GM21515 (cell line): Measurements from ENCODE around the gene TJP3.

ENCODE experiments used
- ATAC-seq: cut with Tn5 transposase; IDR thresholded peaks from one replicate; pipeline ENCODE4 v1.9.1; 2021; ENCODE audit not compliant: unreplicated experiment

Gene TJP3

DNA sequence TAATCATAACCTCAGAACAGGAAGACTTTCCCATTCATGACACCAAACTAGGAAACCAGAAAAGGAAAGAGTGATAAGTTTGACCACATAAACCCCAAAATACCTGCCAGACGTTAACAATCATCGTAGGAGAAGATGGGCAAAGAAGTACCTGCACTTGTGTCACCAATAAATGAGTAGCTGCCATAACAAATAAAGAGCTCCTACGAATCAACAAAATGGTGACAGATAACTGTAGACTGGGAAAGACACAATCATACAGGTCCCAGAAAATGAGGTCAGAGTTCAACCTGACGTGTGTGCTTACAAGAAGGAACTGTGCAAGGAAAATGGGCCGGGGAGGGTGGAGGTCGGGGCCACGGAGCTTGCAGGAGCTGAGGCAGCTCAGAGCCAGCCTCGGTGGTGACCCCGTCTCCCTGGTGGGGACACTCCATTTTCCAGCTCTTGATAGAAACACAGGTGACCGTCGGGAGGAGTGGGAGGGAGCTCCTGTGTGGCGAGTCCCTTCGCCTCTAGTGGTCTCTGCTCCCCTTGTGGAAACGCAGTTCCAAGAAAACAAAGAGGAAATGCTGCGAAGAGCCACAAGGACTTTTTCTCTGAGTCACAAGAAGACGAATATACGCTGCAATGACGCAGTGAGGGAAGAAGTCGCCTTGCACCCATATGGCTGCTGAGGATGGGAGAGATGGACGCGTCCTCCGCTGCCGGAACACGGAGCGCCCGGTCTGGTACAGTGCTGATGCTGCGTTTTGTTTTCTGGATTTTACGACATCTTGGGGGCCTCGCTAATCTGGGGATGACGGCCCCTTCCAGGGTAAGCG lies 17.4 kb upstream of the TJP3 start:
- no peak for ATAC-seq

DNA sequence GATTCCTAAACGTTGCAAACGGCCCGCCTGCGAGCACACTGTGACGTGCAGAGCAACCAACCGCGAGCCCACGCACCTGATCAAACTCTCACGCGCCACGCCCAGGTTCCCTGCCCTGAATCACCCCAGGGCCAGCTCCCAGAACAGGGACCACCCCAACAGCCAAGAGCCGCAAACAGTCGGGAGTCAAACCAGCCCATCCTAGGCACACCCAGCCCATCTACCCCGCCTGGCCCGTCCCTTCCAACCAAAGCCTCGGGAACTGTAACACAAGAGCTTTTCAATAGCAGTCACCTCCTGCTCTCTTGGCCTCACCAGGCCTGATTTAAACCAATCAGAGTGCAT lies 16.8 kb upstream of the TJP3 start:
- no peak for ATAC-seq

DNA sequence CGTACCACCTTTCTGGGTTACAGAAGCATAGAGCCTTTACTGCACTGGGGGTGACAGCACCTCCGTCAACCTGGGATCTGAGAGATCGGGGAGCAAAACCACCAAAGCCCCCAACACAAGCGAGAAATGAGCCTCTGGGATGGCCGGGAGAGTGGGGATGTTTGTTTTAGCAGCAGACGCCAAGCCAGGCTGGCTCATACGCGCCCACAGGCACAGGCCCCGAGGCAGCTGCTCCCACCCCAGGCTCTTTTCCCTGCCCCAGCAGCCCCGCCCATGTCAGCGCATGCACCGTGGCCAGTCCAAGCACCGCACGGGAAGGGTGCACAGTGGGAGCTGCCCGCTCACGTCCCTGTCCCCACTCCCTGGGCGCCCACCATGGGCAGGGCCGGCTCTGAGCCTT lies 16.5 kb upstream of the TJP3 start:
- ATAC-seq, result no peak

DNA sequence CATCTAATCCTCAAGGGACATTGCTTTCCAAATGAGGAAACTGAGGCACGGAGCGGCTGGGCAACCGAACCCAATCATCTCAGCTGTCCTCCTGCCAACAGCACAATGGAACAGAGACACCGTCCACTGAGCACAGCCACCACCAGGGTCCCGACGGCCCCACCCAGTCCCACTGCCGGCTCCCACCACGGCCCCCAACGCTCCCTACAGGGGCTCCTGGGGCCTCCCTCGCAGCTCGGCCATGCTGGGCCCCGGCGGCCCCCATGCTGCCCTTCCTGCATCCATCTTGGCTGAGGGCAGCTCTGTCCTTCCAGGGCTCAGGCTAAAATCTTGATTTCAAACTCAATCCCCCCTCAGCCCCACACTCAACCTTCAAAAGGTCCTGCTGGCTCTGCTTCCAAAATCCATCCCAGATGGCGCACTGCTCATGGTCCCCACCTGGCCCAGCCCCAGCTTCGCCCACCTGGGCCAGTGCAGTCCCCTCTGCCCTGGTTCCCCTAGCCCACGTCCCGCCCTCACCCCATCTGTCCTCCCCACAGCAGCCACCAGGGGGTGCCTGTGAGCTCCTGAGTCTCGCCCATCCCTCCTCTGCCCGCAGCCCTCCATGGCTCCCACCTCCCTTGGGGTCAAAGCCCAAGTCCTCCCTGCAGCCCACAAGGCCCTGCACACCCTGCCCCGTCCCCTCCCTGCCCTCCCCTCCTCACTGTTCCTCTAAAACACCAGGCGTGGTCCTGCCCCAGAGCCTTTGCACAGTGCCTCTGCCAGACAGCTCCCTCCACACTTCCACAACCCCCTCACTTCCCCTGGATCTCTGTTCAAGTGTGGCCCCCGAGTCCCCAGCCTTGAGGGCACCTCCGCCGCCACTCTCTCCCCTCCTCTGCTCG lies 15.8 kb upstream of the TJP3 start:
- no peak for ATAC-seq

DNA sequence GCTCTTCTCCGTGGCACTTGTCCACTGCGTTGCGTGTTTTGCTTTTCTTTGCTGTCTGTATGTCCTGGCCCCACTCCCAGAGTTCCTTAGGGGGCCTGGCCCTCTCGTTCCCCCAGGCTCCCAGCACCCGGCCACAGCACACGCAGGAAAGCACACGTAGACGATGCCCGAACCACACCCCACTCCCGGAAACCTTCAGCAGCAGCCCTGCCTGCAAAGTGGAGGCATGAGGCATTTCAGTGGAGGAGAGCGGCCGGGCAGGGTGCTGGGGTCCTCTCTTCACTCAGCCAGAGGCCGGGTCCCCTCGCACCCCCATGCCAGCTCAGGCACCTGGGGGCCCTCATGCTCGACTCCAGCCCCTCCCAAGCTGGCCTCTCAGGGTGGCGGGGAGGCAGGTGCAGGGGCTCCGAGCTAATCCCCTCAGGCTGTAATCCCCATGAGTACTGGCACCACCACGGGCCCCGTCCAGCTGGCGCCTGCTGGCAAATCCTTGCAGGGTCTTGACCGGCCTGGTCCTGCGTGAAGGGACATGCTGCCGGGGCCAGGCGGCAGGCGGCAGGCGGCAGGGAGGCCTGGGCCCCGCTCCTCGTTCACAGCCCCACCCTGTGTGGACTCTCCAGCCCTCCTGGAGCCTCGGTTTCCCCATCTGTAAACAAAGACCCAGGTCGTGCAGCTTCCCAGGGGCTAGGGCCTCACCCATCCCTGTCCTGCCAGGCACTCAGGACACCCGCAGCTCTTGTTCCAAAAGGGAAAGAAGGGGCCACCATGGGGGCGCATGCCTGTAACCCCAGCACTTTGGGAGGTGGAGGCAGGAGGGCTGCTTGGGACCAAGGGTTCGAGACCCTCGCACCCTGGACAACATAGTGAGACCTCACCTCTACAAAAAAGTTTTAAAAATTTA lies 14.9 kb upstream of the TJP3 start:
- ATAC-seq, result no peak

DNA sequence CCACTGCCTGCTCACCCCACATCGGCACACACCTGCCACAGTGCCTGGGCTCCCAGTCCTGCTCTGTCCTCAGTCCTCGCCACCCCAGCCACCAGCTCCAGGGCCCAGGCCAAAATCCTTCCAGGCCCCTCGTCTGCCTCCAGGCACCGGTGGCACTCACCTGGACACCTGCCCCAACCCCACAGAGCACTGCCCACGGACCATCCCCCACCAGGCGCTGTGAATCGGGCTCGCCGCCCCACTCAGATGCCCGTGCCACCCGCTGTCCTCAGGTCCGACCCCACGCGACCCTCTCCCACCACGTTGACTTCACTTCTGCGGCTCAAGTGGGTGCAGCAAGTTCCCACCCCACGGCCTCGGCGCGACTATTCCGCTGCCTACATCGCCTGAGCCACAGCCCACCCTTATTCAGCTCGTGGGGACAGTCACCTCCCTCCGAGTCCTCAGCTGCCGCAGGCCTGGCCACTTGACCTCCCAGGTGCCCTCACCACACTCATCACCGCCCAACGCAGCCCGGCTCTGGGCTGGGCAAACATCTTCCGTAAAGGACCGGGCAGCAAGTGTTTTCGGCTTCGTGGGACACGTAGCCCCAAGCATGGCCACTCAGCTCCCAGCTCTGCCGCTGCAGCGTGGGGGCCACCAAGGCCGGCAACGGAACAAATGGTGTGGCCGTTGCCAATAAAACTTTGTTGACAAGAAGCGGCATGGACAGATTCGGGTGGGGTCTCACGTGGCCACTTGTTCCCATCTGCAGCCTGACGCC lies 13.6 kb upstream of the TJP3 start:
- no peak for ATAC-seq

DNA sequence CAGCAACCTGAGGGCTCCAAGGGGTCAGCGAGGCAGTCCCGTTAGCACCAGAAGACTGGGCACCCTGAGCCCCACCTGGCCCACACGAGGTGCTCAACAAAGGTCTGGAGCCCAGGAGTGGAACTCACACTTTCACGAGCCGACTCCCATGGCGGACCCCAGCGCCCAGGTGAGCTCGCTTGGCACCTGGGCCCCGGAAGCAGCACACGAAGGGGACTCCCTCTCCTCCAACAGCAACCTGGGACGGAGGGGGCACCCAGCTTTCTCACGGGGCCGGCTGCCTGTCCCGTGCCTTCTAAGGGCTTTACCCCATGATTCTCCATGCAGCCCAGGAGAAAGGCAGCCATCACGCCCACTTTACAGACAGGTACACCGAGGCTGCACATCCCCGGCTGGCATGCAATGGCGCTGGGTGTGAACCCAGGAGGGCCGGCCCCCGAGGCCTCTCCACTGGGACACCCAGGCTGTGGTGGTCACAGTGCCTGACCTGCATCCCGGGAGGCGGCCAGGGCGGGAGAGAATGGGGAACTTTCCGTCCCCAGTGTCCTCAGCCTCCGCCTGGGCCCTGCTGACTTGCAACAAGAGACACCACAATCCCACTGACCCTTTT lies 13.0 kb upstream of the TJP3 start:
- no peak for ATAC-seq

DNA sequence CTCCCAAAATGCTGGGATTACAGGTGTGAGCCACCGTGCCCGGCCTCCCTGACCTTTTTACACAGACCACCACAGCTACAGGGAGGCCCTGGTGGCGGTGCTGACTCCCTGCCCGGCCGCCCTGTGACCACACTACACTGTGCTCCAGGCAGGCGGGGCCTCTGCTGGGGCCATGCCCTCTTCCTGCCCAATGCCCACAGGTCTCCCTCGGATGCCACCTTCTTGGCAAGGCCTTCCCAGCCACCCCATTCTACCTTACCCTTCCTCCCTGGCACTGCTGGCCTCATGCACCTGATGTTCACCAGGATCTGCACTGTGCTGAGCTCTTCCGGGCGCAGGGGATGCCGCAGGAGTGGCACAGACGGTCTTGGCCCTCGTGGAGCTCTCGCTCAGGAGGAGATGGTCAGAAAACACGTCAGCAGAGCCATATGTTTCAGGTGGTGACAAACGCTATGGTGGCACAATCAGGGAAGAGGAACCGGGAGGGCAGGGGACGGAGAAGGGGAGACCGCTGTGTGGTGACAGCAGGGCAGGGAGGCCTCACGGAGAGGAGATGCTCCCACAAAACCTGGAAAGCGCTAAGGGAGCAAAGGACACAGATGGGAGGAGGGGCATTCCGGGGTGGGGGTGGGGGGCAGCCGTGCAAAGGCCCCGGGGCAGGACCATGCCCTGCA lies 12.1 kb upstream of the TJP3 start:
- no peak for ATAC-seq

DNA sequence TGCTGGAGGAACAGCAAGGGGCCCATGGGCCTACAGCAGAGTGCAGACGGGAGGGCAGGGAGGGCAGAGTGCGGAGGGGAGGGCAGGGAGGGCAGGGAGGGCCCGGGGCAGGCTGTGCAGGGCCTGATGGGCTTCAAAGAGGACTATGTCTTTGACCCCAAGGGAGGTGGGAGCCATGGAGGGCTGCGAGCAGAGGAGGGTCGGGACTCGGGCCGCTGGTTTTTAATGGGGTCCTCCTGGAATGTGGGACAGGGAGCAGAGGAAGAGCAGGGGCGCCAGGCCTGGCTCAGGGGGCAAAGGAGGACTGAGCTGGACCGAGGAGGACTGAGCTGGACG lies 11.6 kb upstream of the TJP3 start:
- ATAC-seq, result no peak

DNA sequence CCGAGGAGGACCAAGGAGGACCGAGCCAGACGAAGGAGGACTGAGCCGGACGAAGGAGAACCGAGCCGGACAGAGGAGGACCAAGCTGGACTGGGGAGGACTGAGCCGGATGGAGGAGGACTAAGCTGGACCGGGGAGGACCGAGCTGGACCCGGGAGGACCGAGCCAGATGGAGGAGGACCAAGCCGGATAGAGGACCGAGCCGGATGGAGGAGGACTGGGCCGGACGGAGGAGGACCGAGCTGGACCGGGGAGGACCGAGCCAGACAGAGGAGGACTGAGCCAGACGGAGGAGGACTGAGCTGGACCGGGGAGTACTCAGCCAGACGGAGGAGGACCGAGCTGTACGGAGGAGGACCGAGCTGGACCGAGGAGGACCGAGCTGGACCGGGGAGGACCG lies 11.1 kb upstream of the TJP3 start:
- ATAC-seq, result no peak

DNA sequence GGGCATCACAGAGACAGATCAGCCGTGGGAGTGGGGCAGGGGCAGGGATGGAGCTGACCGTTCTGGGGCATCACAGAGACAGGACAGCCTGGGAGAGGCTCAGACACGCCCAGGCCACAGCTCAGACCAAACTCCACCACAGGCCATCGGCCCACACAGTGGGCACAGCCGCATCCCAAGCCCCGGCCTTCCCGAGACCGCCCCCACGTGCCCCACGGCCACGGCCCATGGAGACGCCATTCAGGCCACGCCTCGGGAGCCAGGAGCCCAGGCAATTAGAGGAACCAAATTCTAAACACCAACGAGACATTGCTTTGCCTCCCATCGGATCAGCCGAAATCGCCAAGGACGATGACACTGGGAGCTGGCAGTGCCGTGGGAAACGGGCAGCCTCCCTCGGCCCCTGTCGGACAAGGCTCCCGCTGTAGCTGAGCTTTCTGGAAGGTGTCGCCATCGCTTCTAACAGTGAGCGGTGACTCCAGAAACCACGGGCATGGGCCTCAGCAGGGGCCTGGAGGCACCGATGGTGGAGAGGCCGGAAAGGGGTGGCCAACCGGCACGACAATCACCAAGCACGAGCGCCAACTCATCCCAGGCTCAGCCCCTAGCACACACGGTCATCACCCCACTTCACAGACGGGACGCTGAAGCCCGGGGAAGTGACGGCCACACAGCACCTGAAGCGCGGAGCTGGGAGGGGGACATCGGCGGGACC lies 10.4 kb upstream of the TJP3 start:
- no peak for ATAC-seq

DNA sequence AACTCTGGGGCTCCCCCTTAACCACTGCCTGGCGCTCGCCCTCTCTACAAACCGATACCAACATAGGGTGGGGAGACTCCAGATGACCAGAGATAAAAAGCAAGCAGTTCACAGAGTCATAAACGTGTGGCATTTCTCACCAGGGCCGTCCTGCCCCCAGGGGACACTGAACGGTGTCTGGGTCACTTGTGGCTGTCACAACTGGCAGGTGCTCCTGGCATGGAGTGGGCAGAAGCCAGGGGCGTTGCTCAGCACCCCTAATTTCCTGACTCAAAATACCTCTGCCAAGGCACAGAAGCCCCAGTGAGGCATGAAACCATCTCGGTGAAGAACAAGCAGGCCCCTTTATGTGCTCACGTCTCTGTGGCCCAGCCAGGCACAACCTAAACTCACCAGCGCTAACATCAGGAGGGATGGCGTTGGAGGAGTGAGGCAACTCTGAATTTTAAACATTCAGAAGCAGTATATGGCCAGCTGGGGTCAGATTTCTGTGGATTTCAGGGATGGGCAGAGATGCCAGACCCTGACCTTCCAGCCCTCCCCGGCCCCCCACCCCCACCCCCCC lies 9.7 kb upstream of the TJP3 start:
- ATAC-seq, result no peak

DNA sequence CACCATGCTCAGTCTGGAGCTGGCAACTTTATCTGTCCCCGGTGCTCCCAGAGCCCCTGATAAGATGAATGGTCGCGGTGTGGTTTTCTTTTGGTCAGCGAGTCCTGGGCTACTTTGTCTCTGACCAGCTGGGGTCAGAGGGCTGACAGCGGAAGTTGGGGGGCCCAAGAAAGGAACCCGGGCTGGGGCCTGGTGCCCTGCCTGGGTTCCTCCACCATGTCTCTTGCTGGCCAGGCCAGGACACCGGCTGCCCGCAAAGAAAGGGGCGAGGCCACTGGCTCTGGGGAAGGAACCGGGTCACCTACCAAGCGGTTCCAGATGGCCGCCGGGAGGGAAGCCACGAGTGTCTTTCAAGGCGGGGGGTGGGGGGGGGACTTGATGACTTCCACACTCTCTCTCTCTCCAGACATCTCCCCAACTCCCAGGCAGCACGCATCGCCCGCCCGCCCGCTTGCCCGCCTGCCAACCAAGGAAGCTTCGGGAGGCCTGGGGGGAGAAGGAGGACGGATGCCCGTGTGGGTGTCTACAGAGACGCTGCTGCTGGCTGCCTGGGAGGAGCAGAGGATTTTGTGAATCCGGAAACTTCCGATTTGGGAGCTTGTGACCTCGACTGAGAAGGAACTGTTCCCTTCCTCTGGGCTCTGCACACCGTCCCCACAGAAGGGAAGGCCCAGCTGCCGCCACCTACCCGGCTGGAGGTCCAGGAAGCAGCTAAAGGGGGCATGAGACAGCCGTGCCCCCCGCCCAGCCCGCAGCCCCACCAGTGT lies 9.0 kb upstream of the TJP3 start:
- ATAC-seq, result no peak

DNA sequence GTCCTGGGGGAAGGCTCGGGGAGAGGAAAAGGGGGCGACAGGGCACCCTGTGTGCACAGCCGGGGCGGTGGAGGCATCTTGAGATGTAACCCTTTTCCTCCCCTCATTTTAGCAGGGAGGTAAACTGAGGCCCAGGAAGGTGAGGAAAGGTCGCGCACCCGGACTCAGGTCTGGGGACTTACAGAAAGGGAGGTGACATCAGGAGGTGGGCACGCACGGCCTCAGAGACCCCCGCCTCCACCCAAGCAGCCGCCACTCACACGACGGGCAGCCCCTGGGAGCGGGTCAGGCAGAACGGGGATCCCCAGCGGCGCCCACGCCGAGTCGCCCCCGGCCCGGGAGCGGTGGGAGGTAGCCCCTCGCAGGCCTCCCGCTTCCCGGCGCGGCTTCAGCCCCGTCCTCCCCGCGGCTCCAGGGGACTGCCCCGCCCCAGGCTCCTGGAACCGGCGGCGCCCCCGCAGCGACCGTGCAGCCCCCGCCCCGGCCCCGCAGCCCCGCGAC lies 8.4 kb upstream of the TJP3 start:
- ATAC-seq, result peak; percentile 13

DNA sequence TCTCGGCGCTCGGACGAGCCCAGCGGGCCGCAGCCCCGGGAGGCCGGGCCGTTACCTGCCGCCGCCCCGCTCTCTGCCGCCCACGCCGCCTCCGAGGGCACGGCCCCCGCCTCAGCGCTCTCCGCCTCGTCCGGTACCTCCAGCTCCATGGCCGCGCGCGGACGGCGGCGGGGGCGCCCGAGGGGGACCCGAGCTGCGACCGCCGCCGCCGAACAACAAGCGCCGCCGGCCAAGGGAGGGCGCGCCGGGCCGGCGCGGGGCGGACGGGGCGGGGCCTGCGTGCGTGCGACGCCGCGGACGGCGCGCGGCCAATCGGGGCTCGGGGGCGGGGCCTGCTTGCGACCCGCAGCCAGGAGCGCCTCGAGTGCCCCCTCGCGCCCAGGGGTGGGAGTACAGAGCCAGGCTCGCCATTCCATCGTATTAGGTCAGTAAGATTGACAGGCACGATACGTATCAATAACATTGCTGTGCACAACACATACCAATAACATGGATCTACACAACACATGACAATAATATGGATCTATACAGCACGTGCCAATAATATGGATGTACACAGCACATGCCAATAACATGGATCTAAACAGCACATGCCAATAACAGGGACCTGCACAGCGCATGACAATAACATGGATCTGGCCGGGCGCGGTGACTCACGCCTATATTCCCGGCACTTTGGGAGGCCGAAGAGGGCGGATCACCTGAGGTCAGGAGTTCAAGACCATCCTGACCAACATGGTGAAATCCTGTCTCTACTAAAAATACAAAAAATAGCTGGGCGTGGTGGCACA lies 7.7 kb upstream of the TJP3 start, which contains the start of gene PIP5K1C:
Gene PIP5K1C (minus strand): TSS at position 227 of the 791 bp plus-strand sequence. CDS start 78 bp downstream, at position 149.
- ATAC-seq, result peak; percentile 82

DNA sequence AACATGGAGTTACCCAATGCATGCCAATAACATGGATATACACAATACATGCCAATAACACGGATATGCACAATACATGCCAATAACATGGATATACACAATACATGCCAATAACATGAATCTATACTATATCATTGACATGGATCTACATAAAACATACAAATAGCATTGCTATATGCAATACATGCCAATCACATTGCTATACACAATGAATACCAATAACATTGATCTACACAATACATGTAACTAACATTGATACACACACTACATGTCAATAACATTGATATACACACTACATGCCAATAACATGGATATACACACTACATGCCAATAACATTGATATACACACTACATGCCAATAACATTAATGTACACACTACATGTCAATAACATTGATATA lies 7.0 kb upstream of the TJP3 start:
- no peak for ATAC-seq

DNA sequence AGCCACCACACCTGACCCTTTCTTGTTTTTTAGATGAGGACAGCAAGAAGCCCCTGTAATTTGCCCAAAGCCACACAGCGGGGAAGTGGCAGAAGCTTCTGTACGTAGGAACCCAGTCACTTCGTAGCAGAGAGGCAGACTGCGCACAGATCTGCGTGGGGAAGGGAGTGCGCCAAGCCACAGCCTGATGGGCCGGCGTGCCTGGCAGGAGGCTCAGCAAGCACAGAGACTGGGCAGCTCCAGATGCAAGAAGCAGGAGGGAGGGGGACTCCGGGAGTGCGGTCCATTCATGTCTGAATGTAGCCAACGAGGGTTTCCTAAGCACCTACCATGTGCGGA lies 347 bp upstream of the TJP3 start:
- no peak for ATAC-seq
